AML-193 (cell line): ENCODE measurements around the gene IKZF3.

ENCODE experiments used
- DNase-seq, 2 experiments: peaks; one replicate each; lab custom pipeline; 2025; lab: John Stamatoyannopoulos, UW

Gene IKZF3

GRCh38 chr17:39814497-39814896 lies 49.6 kb downstream of the IKZF3 start:
- no peak for DNase-seq

GRCh38 chr17:39813631-39814030 lies 50.5 kb downstream of the IKZF3 start:
- DNase-seq = no peak

GRCh38 chr17:39812466-39812865 lies 51.6 kb downstream of the IKZF3 start:
- no peak for DNase-seq

DNA sequence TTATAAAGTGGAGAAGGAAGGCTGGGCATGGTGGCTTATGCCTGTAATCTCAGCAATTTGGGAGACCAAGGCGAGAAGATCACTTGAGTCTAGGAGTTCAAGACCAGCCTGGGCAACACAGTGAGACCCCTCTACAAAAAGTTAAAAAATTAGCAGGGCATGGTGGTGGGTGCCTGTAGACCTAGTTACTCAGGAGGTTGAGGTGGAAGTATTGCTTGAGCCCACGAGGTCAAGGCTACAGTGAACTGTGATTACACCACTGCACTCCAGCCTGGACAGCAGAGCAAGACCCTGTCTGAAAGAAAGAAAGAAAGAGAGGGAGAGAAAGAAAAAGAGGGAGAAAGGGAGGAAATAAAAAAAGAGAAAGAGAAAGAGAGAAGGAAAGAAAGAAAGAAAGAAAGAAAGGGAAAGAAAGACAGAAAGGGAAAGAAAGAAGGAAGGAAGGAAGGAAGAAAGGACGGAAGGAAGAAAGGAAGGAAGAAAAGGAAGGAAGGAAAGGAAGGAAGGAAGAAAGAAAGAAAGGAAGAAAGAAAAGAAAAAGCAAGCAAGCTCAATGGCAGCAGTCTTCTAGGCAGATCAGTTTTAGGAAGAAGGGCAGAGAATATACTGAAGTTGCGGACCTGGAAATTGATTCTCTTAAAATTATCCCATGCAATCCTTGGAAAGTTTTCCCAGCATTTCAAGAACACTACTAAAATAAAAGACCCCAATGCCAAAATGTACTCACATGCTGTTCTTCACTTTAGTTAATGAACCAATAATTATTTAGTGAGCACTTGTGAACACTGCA lies 53.0 kb downstream of the IKZF3 start:
- no peak for DNase-seq

GRCh38 chr17:39809221-39809620 lies 54.9 kb downstream of the IKZF3 start:
- DNase-seq = no peak

- no peak for DNase-seq
Measured at GRCh38 chr17:39808409-39808997, 55.6 kb downstream of the IKZF3 start.

DNA sequence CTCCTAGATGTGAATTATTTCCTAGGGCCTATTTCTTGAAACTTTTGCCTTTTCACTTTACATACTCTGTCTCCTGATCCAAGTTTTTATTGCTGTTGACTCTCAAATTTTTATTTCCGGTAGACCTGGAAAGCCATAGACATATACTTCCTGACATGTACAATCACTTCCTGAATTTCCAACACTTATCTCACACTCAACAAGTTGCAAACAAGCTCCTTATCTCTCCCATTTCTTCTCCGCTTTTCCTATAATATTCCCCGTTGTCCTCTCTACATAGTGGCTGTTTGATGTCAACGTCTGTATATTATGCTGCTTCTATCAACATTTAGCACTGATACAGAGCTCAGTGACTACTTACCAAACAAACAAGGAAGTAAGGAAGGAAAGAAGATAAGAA lies 59.3 kb downstream of the IKZF3 start:
- DNase-seq = no peak

GRCh38 chr17:39801055-39801454 lies 63.1 kb downstream of the IKZF3 start:
- DNase-seq = no peak

GRCh38 chr17:39800540-39800939 lies 63.6 kb downstream of the IKZF3 start:
- DNase-seq = no peak

GRCh38 chr17:39799395-39799794 lies 64.7 kb downstream of the IKZF3 start:
- no peak for DNase-seq

DNA sequence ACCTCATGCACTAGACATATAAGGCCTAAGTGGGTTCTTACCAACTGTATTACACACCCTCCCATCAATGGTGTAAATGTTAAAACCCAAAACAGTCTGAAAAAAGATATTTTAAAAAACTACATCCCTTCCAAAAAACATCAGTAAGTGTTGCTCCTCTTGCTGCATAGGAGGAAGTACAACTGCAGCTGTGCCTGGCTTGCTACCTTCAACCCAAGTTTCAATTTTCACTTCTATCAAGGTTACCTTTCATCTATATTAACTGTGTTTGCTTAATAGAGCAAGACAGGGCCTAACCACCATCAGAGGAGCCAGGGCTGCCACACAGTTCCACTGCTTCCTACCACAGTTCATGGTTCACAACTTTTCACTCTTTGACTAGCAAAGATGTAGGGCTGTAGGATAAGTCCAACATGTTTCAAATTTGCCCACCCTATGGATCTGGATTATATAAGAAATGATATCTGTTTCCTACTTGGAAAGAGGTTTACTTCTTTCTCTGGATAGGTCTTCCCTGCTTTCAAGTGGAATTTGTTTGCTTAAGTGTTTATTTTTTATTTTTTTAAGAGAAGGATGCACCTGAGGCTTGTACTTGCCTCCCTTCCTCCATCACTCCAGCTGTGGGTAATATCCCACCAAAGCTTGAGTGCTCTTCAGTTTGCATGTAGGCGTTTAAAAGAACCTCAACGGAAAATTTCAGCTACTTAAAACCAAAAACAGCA lies 69.7 kb downstream of the IKZF3 start:
- DNase-seq = no peak

DNA sequence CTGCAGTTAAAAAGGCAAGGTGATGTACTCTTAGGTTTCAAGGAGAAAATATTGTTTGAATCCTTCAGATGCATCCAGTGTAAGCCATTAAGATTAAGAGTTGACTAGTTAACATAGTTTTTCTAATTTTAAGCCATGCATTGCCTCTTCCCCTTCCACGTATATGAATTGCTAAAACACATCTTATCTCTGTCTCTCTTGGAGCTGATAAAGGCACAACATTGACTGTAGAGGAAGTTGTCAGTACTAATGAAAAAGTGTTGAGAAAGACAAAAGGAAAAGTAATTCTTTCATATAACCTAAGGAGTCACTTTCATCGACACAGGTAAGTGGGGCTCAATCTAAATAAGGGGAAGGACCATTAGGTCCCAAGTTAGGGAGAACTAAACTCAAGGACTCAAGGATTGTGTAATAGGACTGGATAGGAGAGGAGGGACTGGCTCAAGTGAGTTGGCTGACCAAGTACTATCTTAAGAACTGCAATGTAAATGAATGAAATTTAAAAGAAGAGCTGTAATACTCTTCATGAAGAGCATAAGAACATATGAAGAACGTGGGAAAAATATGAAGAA lies 70.7 kb downstream of the IKZF3 start:
- no peak for DNase-seq

DNA sequence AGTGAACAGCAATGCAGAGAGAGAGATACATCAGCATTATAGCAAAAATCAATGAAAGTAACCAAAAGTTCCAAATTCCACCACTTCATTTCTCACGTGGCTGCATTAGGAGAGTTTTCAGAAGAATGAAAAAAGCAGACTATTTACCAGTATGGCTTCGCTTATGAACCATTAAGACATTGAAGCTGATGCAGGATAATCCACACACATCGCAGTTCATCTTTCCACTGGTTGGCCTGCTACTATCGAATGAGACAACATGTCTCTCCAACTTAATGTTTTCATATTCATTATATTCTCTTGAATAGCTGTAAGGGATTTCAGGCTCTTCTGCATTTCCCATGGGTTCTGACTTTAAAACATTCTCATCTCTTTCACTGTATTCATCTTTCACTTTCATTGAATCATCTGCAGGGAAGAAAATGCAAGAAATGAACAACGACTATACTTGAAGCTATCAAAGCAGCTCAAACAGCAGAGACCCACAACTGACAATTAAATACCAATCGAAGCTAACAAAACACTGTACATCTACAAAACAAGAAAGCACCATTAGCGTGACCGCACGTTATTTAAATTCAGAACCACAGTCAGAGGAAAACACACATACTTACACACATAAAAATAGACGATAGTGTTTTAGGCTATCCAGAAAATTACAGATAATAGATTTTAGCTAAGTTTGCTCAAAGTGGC lies 71.4 kb downstream of the IKZF3 start:
- DNase-seq = no peak

- no peak for DNase-seq
Measured at GRCh38 chr17:39791111-39791992, 72.8 kb downstream of the IKZF3 start.

DNA sequence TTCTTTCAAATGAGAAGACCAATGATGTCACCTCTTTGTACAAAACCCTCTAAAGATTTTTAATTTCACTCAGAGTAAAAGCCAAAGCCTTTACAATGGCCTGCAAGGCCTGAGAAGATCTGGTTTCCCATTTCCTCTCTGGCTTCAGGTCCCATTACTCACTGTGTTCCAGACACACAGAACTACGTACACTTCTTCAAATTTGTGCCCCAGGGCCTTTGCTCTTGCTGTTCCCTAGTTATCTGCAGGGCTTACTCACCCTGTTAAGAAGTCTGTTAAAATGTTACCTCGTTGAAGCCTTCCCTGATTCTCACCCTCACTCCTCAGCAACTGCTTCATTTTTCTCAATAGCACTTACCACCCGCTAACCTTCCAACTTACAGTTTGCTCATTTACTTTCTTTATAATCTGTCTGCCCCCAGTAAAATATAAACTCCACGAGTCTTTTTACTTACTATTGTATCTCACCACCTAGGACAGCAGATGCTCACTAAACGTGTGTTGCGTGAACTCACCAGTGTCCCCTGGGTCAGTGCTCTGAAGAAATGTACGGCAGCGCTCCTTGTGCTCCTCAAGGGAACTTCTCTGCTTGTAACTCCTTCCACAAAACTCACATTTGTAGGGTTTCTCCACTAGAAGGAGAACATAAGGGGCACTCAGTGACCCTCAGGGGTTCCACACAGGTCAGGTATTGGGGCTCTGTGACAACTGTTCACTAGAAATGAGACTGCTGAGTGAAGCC lies 76.2 kb downstream of the IKZF3 start:
- DNase-seq = no peak

DNA sequence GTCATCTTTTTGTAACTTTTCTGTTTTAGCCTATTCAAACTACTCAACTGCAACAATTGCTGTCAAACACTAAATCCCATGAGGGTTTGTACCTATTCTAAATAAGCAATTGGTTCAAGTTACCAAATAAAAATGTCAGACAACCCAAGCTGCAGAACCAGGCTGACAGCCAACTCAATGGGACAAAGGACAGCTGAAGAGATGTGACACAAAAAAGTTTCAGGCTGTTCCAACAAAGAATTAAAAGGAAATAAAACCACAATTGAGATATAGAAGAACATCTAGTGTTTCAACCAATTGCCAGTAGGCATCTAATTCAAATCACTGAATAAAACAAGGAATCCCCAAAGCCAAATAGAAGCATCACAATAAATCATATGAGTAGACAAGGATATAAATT lies 77.1 kb downstream of the IKZF3 start:
- no peak for DNase-seq

DNA sequence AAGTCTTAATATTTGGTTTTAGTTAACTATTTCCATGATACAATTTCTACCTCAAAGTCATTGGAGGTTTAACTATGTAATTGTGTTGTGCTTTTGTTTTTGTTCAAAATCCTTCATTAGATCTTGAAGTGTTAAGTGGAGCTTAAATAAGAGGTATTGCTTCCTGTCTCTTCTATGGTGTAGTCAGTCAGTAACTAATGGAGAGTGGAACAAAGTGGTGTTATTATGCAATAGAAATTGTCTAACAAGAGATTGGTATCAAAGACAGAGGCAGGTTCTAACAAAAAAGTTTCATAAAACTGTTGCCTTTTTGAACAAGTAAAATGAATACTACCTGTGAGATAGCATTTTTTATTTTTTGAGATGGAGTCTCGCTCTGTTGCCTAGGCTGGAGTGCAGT lies 81.1 kb downstream of the IKZF3 start:
- peak; percentile 37 to 49 for DNase-seq

DNA sequence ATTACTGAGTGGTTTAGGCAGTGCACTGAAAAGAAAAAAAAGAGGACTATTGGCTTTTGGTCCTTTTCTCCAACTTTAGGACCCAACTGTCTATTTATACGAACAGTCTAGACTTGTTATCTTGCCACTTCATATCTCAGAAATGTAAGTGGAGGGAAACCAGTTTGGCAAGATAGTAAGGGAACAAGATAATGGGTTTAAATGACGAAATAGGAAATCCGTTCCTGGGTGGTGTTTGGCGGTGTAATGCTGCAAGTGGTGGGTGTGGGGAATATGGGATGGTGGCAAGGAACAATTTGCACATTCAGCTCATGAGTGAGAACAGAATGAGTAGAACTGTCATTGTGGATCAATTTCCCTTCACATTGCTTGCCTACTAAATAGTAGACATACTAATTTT lies 81.6 kb downstream of the IKZF3 start:
- peak; percentile 24 to 49 for DNase-seq

DNA sequence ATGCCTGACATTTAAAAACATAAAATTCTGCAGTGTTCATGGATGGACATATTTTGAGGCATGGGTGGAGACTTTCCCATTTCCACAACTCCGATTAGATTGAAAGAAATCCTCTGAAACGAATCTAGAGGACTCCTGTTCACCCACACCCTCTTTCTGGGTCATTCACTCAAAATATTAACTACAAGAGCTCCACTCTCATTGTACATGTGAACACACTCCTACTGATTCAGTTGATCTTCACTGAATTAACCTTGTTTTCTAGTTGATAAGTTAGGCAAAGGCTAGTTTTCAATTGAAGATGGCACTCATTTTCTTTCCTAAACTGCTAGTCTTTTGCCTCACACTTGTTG lies 82.3 kb downstream of the IKZF3 start:
- DNase-seq = no peak

DNA sequence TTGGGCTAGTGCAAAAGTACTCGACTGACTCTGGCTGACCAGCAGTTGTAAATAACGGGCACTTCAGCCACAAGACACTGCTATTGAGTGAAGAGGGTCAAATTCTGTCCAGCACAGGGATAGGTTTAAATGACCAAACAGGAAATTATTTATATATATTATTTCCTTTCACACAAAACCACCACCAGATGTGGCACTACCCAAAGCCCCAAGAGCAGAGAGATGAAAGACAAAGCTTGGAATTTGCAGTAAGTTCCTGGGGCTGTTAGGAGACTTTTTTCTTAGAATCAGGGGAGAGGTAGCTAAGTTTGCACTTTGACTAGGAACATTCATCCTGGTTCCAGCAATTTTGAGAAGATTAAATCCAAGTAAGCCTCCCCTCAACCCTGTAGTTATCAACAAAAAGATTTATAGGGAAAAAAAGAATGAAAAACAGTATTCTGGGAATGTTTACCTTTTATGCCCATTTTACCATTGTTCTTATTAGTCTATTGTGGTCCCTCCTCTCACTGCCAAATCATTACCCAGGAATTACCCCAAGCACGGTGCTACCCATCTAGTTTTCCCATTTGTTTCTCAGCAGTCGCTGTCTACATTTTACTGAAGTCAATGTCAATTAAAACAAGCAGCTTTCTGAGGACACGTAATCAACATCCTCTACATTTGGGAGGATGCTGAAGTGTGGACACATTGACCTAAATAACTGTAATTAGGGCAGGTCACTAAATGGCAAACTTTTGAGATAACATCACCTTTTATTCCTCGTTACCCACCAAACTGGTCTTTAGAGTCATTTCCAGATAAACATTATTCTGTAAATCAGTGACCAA lies 82.9 kb downstream of the IKZF3 start:
- peak in 1 of 2 experiments; percentile 28 for DNase-seq
